ENCODE data around the gene VSTM2A. TPM values are rescaled to one million over a fixed set of nuclear protein-coding genes. Genes with fewer than 3 reads are reported as not detected.

VSTM2A gene
- total and polyA plus RNA-seq, 2 of the 8 experiments (the other 6 are each of a cell fraction or from before 2014, with no cell fraction given) = 0.58 to 1.4 TPM

DNA sequence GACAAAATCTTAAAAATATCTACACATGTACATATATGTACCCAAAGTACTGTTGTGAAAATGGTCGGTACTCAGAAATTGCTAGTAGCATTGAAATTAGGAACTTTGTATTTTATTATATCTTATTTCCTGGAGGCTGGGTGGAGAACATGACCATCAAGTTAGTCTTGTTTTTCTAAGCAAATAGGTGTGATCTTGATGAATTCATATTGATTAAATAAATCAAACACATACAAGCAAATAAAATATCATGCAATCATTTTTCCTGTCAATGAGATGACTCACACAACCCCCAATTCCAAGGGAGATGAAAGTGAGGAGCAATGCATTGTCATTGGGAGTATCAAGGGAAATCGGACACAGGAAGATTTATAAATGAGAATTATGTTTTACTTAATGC, 18.0 kb downstream of the VSTM2A start:
- CTCF ChIA-PET (ENCODE audit: partially characterized antibody) = no interaction called here
- 94% methylated on average over 2 of the region's 2 CpGs; no CpG with 5 or more reads in 1 of the 2 experiments for WGBS, 2 experiments (ENCODE audit: extremely low coverage in 1 of 2, insufficient coverage in 1 of 2, insufficient read length in 1 of 2, insufficient replicate concordance in 2 of 2, low coverage in 1 of 2, low lambda C conversion rate in 2 of 2, missing lambda C conversion rate in 1 of 2)
- TF ChIP-seq BCL11A (IDR thresholded peaks at IDR 0.05; ENCODE audit: low read depth in 2 of 2, low read length in 2 of 2) (no peak), TAF1 (IDR thresholded peaks at IDR 0.05; ENCODE audit: low read depth, low read length) (no peak), MAFK (IDR thresholded peaks at IDR 0.05; ENCODE audit: low read depth, low read length) (no peak), POU5F1 (IDR thresholded peaks at IDR 0.05; ENCODE audit: low read depth, low read length) (no peak), SIRT6 (IDR thresholded peaks at IDR 0.05; ENCODE audit: low read length) (no peak), JUN (IDR thresholded peaks at IDR 0.05; ENCODE audit: low read depth, low read length) (no peak), PHF8 (conservative IDR thresholded peaks at IDR 0.05; ENCODE audit: low read depth, low read length) (no peak), NRF1 (IDR thresholded peaks at IDR 0.05; ENCODE audit: low read depth, low read length) (no peak), TAF7 (optimal IDR thresholded peaks at IDR 0.05; ENCODE audit: borderline replicate concordance, low read depth, low read length) (no peak), KDM1A (IDR thresholded peaks at IDR 0.05; ENCODE audit: borderline replicate concordance, low read length) (no peak), SP4 (IDR thresholded peaks at IDR 0.05; ENCODE audit: low read length) (no peak), TEAD4 (IDR thresholded peaks at IDR 0.05; ENCODE audit: low read depth, low read length) (no peak), NANOG (IDR thresholded peaks at IDR 0.05; ENCODE audit: insufficient read depth, low read depth, low read length, poor library complexity, severe bottlenecking) (no peak), SUZ12 (IDR thresholded peaks at IDR 0.05; ENCODE audit: low read length) (no peak)
- TF ChIP-seq, protein P1, sequence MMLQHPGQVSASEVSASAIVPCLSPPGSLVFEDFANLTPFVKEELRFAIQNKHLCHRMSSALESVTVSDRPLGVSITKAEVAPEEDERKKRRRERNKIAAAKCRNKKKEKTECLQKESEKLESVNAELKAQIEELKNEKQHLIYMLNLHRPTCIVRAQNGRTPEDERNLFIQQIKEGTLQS (IDR thresholded peaks at IDR 0.05; ENCODE audit: insufficient read depth, low read depth, low read length) = no peak

More for the DNA sequence above, 18.0 kb downstream of the VSTM2A start:
- Histone ChIP-seq H2BK12ac (ENCODE audit: low read depth, low read length) (no peak overlapping the region), H2BK5ac (ENCODE audit: low read depth, low read length) (no peak overlapping the region), H3K9ac (replicated peaks in 1 of 4; ENCODE audit: extremely low read depth in 1 of 4, low read depth in 3 of 4, low read length in 3 of 4) (no peak overlapping the region), H4K91ac (replicated peaks; ENCODE audit: insufficient read length, low read length) (no peak overlapping the region), H2BK120ac (replicated peaks; ENCODE audit: low read depth, low read length) (no peak overlapping the region), H3K27me3 (replicated peaks in 1 of 4; ENCODE audit: control insufficient read depth in 3 of 4, extremely low read depth in 1 of 4, insufficient read depth in 3 of 4, low read length in 3 of 4) (no peaks in the 10 kb centered on the region), H3K36me3 (ENCODE audit: control insufficient read depth in 2 of 4, insufficient read depth in 4 of 4, low read length in 3 of 4) (no peaks in the 10 kb centered on the region), H3K23ac (ENCODE audit: insufficient read length) (no peak overlapping the region), H3K4ac (replicated peaks; ENCODE audit: insufficient read length, low read depth, low read length) (no peak overlapping the region), H4K20me1 (replicated peaks in 1 of 2; ENCODE audit: control insufficient read depth in 1 of 2, insufficient read depth in 2 of 2, low read length in 2 of 2) (no peaks in the 10 kb centered on the region), H3K14ac (ENCODE audit: insufficient read length) (no peak overlapping the region), H3K4me2 (ENCODE audit: insufficient read depth in 1 of 2, low read depth in 2 of 2, low read length in 2 of 2) (no peak overlapping the region), H3K23me2 (ENCODE audit: low read depth, low read length) (no peaks in the 10 kb centered on the region), H3K79me2 (ENCODE audit: control insufficient read depth in 1 of 2, insufficient read depth in 2 of 2, low read length in 2 of 2) (no peaks in the 10 kb centered on the region), H2AFZ (ENCODE audit: low read length) (no peak overlapping the region), H3K79me1 (ENCODE audit: low read depth, low read length) (no peaks in the 10 kb centered on the region), H3K27ac (ENCODE audit: low read depth, low read length) (no peak overlapping the region), H4K8ac (ENCODE audit: extremely low read depth, insufficient read depth, low read length) (no peak overlapping the region), H3K4me3 (ENCODE audit: extremely low read depth in 1 of 4, insufficient read depth in 2 of 4, low read depth in 3 of 4, low read length in 4 of 4) (no peak overlapping the region), H4K5ac (ENCODE audit: insufficient read length, low read depth, low read length) (no peak overlapping the region), H2AK5ac (ENCODE audit: low read depth, low read length) (no peak overlapping the region), H2BK20ac (ENCODE audit: low read length) (no peak overlapping the region), H2BK15ac (ENCODE audit: low read length) (no peak overlapping the region), H3K9me3 (ENCODE audit: insufficient read depth in 2 of 2, low read depth in 1 of 2, low read length in 1 of 2) (no peaks in the 10 kb centered on the region), H3K4me1 (replicated peaks in 1 of 4; ENCODE audit: control insufficient read depth in 3 of 4, insufficient read depth in 4 of 4, low read length in 3 of 4) (peaks cover 0 to 8% (median 3%) of the 10 kb centered on the region in 4 experiments; a peak in 2 of 7 replicates), H3K56ac (replicated peaks; ENCODE audit: insufficient read length, low read depth, low read length) (no peak overlapping the region), H3K18ac (ENCODE audit: extremely low read depth, low read length) (no peak overlapping the region)
- DNase-seq (ENCODE audit: low read depth in 1 of 2, low spot score in 2 of 2) (no peak), FAIRE-seq (no peak)
- POLR2A ChIA-PET (ENCODE audit: partially characterized antibody) = no interaction called here

All from H1 (cell line).